Suprapubic skin (tissue), 3 donors: ENCODE results near the gene PDXDC1.
"Not testable (repeated sequence)": the region's sequence is repeated elsewhere in the genome, so short reads cannot be mapped to it uniquely, and the experiment has no call there.

Source experiments
- POLR2A ChIP-seq, 2 donors: fragments of 450-650 bp; IDR thresholded peaks; one replicate each; pipeline ENCODE4 v1.6.1; 2017; ENCODE audit warnings: antibody characterized with exemption in 2 of 2, mild to moderate bottlenecking in 2 of 2, moderate library complexity in 2 of 2
- TF ChIP-seq, protein P1 (sequence below), 2 donors: fragments of 200-600 bp in 1 of 2; fragments of 450-650 bp in 1 of 2; sonication (generic) in 1 of 2; IDR thresholded peaks; one replicate each; pipeline ENCODE4 v1.5.1; 2016 to 2019; ENCODE audit warnings: antibody characterized with exemption in 2 of 2, mild to moderate bottlenecking in 1 of 2, moderate library complexity in 1 of 2

DNA sequence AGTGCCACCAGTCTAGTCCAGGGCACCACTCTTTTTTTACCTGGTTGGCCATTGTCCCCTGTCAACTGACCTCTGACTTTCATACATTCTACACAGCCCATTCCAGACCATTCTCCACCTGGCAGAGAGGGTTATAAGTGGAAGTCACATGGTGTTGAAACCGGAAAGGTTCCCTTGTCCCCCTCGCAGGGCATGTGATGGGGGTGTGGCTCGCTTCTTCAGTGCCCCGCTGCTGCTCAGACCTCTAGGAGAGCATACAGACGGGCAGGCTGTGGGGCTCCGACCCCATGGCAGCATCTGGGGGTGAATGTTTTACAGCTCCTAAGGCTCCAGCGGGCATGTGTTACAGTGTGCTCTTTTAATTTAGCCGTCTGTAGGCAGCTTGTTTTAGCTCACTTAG is 52.2 kb downstream of the PDXDC1 start:
- not testable (repeated sequence) for TF ChIP-seq POLR2A (IDR thresholded peaks at IDR 0.05)
- TF ChIP-seq, protein P1, sequence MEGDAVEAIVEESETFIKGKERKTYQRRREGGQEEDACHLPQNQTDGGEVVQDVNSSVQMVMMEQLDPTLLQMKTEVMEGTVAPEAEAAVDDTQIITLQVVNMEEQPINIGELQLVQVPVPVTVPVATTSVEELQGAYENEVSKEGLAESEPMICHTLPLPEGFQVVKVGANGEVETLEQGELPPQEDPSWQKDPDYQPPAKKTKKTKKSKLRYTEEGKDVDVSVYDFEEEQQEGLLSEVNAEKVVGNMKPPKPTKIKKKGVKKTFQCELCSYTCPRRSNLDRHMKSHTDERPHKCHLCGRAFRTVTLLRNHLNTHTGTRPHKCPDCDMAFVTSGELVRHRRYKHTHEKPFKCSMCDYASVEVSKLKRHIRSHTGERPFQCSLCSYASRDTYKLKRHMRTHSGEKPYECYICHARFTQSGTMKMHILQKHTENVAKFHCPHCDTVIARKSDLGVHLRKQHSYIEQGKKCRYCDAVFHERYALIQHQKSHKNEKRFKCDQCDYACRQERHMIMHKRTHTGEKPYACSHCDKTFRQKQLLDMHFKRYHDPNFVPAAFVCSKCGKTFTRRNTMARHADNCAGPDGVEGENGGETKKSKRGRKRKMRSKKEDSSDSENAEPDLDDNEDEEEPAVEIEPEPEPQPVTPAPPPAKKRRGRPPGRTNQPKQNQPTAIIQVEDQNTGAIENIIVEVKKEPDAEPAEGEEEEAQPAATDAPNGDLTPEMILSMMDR (IDR thresholded peaks at IDR 0.05) = not testable (repeated sequence)
